ENCODE data around the gene RNASE11.

RNASE11 gene

GRCh38 chr14:20632831-20633691 is 45.3 kb upstream of the RNASE11 start (continued):
- TF ChIP-seq PRDM10 (tag by site-specific recombination; IDR thresholded peaks at IDR 0.05) (peak; percentile 35; the same call in 1 of the 2 replicates), ZNF138 (tag by site-specific recombination; IDR thresholded peaks at IDR 0.05; ENCODE audit: borderline replicate concordance) (no peak), ZNF404 (tag by site-specific recombination; IDR thresholded peaks at IDR 0.05) (no peak), ZNF23 (tag by site-specific recombination; IDR thresholded peaks at IDR 0.05; ENCODE audit: borderline replicate concordance) (no peak), BCL6B (tag by site-specific recombination; IDR thresholded peaks at IDR 0.05) (no peak), ZNF280C (tag by site-specific recombination; IDR thresholded peaks at IDR 0.05) (no peak), ZNF132 (tag by site-specific recombination; IDR thresholded peaks at IDR 0.05; ENCODE audit: borderline replicate concordance) (no peak), ZNF747 (tag by site-specific recombination; IDR thresholded peaks at IDR 0.05) (no peak), ZFHX2 (tag by site-specific recombination; conservative IDR thresholded peaks at IDR 0.05) (no peak), ZNF76 (tag by site-specific recombination; IDR thresholded peaks at IDR 0.05; ENCODE audit: borderline replicate concordance, low read depth) (no peak; the same call in 1 of the 2 replicates), ZNF837 (tag by site-specific recombination; IDR thresholded peaks at IDR 0.05) (no peak), KLF1 (tag by site-specific recombination; IDR thresholded peaks at IDR 0.05) (no peak; the same call in 1 of the 2 replicates), ZNF664 (tag by site-specific recombination; IDR thresholded peaks at IDR 0.05) (no peak), ZNF510 (tag by site-specific recombination; IDR thresholded peaks at IDR 0.05; ENCODE audit: insufficient replicate concordance) (peak; percentile 6), ZNF621 (tag by site-specific recombination; IDR thresholded peaks at IDR 0.05) (no peak), TCF7L2 (IDR thresholded peaks at IDR 0.05; ENCODE audit: borderline replicate concordance, low read depth, low read length) (no peak), BCL11B (tag by site-specific recombination; IDR thresholded peaks at IDR 0.05; ENCODE audit: low read depth) (0 out of 2 replicates have a peak, but pooled peaks have one; percentile 56), SETDB1 (IDR thresholded peaks at IDR 0.05; ENCODE audit: insufficient read length, low read length) (no peak), ZNF701 (tag by site-specific recombination; IDR thresholded peaks at IDR 0.05) (no peak), ZNF280D (tag by site-specific recombination; IDR thresholded peaks at IDR 0.05) (no peak), YY2 (tag by site-specific recombination; IDR thresholded peaks at IDR 0.05) (no peak), BCL11A (tag by site-specific recombination; IDR thresholded peaks at IDR 0.05; ENCODE audit: low read depth) (no peak), ZNF133 (tag by site-specific recombination; IDR thresholded peaks at IDR 0.05) (no peak)
- TF ChIP-seq, protein P1, sequence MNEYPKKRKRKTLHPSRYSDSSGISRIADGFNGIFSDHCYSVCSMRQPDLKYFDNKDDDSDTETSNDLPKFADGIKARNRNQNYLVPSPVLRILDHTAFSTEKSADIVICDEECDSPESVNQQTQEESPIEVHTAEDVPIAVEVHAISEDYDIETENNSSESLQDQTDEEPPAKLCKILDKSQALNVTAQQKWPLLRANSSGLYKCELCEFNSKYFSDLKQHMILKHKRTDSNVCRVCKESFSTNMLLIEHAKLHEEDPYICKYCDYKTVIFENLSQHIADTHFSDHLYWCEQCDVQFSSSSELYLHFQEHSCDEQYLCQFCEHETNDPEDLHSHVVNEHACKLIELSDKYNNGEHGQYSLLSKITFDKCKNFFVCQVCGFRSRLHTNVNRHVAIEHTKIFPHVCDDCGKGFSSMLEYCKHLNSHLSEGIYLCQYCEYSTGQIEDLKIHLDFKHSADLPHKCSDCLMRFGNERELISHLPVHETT (tag by site-specific recombination; IDR thresholded peaks at IDR 0.05) = peak; percentile 87; the same call in 1 of the 2 replicates
- TF ChIP-seq, protein P2, sequence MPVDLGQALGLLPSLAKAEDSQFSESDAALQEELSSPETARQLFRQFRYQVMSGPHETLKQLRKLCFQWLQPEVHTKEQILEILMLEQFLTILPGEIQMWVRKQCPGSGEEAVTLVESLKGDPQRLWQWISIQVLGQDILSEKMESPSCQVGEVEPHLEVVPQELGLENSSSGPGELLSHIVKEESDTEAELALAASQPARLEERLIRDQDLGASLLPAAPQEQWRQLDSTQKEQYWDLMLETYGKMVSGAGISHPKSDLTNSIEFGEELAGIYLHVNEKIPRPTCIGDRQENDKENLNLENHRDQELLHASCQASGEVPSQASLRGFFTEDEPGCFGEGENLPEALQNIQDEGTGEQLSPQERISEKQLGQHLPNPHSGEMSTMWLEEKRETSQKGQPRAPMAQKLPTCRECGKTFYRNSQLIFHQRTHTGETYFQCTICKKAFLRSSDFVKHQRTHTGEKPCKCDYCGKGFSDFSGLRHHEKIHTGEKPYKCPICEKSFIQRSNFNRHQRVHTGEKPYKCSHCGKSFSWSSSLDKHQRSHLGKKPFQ (tag by site-specific recombination; IDR thresholded peaks at IDR 0.05) = peak; percentile 35; the same call in 1 of the 2 replicates

Data from HEK293 (cell line).